H1 (cell line): ENCODE data around the gene ANXA9. TPM values are rescaled to one million over a fixed set of nuclear protein-coding genes. Genes with fewer than 3 reads are reported as not detected.
A peak's percentile ranks its signal among the peaks of the same experiment; 100 is the strongest.

ENCODE experiments used
- CTCF ChIA-PET: fragments of 300-600 bp; sonication (Branson Sonifier 250); formaldehyde crosslinking; loops from one replicate; lab custom pipeline; 2021; ENCODE audit not compliant: partially characterized antibody; lab: Charles Lee
- POLR2A ChIA-PET: fragments of 300-600 bp; sonication (Branson Sonifier 250); formaldehyde crosslinking; loops from one replicate; lab custom pipeline; 2021; ENCODE audit warnings: inconsistent platforms; ENCODE audit not compliant: partially characterized antibody; lab: Charles Lee
- DNase-seq, 2 experiments: peaks; one replicate each; pipeline versions ENCODE4 v3.0.0 to v3.0.0-alpha.2; 2010 to 2022; ENCODE audit warnings: low spot score in 2 of 2, low read depth in 1 of 2, mixed read lengths in 1 of 2
- FAIRE-seq: peaks from 2 replicates; lab custom pipeline; 2011; peaks lifted over from hg19 to GRCh38; lab: Jason Lieb, UNC
- H2AFZ ChIP-seq: 2 replicates; pipeline ENCODE4 v1.8.1; 2012; ENCODE audit warnings: low read length, inconsistent platforms
- H2AK5ac ChIP-seq: 2 replicates; pipeline ENCODE4 v1.6.1; 2013; ENCODE audit warnings: low read depth, low read length
- H2BK120ac ChIP-seq: replicated peaks from 2 replicates; pipeline ENCODE3; 2013; ENCODE audit warnings: low read depth, low read length, inconsistent platforms
- H2BK12ac ChIP-seq: 2 replicates; pipeline ENCODE4 v1.6.1; 2013; ENCODE audit warnings: low read depth, low read length
- H2BK15ac ChIP-seq: 2 replicates; pipeline ENCODE4 v1.6.1; 2013; ENCODE audit warnings: low read length
- H2BK20ac ChIP-seq: 2 replicates; pipeline ENCODE4 v1.6.1; 2013; ENCODE audit warnings: low read length
- H2BK5ac ChIP-seq: 2 replicates; pipeline ENCODE4 v1.6.1; 2013; ENCODE audit warnings: low read depth, low read length
- H3K14ac ChIP-seq: 2 replicates; pipeline ENCODE4 v1.6.1; 2013; ENCODE audit warnings: inconsistent platforms; ENCODE audit not compliant: insufficient read length
- H3K18ac ChIP-seq: 2 replicates; pipeline ENCODE4 v1.6.1; 2013; ENCODE audit warnings: low read length; ENCODE audit errors: extremely low read depth
- H3K23ac ChIP-seq: 2 replicates; pipeline ENCODE4 v1.6.1; 2013; ENCODE audit warnings: inconsistent platforms; ENCODE audit not compliant: insufficient read length
- H3K23me2 ChIP-seq: 2 replicates; pipeline ENCODE4 v1.6.1; 2013; ENCODE audit warnings: low read depth, low read length
- H3K27ac ChIP-seq: 2 replicates; pipeline ENCODE4 v1.6.1; 2011; ENCODE audit warnings: low read depth, low read length, inconsistent platforms
- H3K27me3 ChIP-seq, 4 experiments: replicated peaks in 1 of 4; 1 replicate in 1 of 4; 2 replicates in 3 of 4; pipeline versions ENCODE4 v1.6.1 to v1.8.1; 2011 to 2013; ENCODE audit warnings: low read length in 3 of 4, mild to moderate bottlenecking in 3 of 4, inconsistent platforms in 2 of 4, mixed read lengths in 2 of 4, moderate library complexity in 1 of 4; ENCODE audit not compliant: control insufficient read depth in 3 of 4, insufficient read depth in 3 of 4; ENCODE audit errors: extremely low read depth in 1 of 4
- H3K36me3 ChIP-seq, 4 experiments: 2 replicates each; pipeline versions ENCODE4 v1.6.1 to v1.8.1; 2011 to 2013; ENCODE audit warnings: mild to moderate bottlenecking in 4 of 4, low read length in 3 of 4, moderate library complexity in 2 of 4, control low read depth in 1 of 4, inconsistent platforms in 1 of 4; ENCODE audit not compliant: insufficient read depth in 4 of 4, control insufficient read depth in 2 of 4
- H3K4ac ChIP-seq: replicated peaks from 2 replicates; pipeline ENCODE3; 2013; ENCODE audit warnings: low read length, low read depth, mixed read lengths, inconsistent platforms; ENCODE audit not compliant: insufficient read length
- H3K4me1 ChIP-seq, 4 experiments: replicated peaks in 1 of 4; 1 replicate in 1 of 4; 2 replicates in 3 of 4; pipeline versions ENCODE4 v1.6.1 to v1.8.1; 2011 to 2013; ENCODE audit warnings: low read length in 3 of 4, inconsistent platforms in 2 of 4, mixed read lengths in 1 of 4; ENCODE audit not compliant: insufficient read depth in 4 of 4, control insufficient read depth in 3 of 4
- H3K4me2 ChIP-seq, 2 experiments: 2 replicates each; pipeline versions ENCODE4 v1.6.1 to v1.8.1; 2011 to 2013; ENCODE audit warnings: low read depth in 2 of 2, low read length in 2 of 2, control low read depth in 1 of 2, inconsistent platforms in 1 of 2, mild to moderate bottlenecking in 1 of 2; ENCODE audit not compliant: insufficient read depth in 1 of 2
- H3K4me3 ChIP-seq, 4 experiments: fragments of 200-600, 300-600 bp in 1 of 4; sonication (generic), shearing (Covaris generic), sonication (Bioruptor Twin) in 1 of 4; 2 replicates each; pipeline versions ENCODE4 v1.5.1 to v1.8.1; 2011 to 2016; ENCODE audit warnings: low read length in 4 of 4, low read depth in 3 of 4, control low read depth in 2 of 4, inconsistent platforms in 2 of 4, mild to moderate bottlenecking in 2 of 4, mixed read lengths in 1 of 4, moderate library complexity in 1 of 4; ENCODE audit not compliant: insufficient read depth in 2 of 4; ENCODE audit errors: extremely low read depth in 1 of 4
- H3K56ac ChIP-seq: replicated peaks from 2 replicates; pipeline ENCODE3; 2013; ENCODE audit warnings: low read depth, mild to moderate bottlenecking, mixed read lengths, low read length, inconsistent platforms; ENCODE audit not compliant: insufficient read length
- H3K79me1 ChIP-seq: 2 replicates; pipeline ENCODE4 v1.6.1; 2013; ENCODE audit warnings: low read depth, low read length, control low read depth
- H3K79me2 ChIP-seq, 2 experiments: 2 replicates each; pipeline versions ENCODE4 v1.6.1 to v1.8.1; 2012 to 2013; ENCODE audit warnings: low read length in 2 of 2, mild to moderate bottlenecking in 2 of 2, inconsistent platforms in 1 of 2; ENCODE audit not compliant: insufficient read depth in 2 of 2, control insufficient read depth in 1 of 2
- H3K9ac ChIP-seq, 4 experiments: replicated peaks in 1 of 4; 1 replicate in 1 of 4; 2 replicates in 3 of 4; pipeline versions ENCODE4 v1.6.1 to v1.8.1; 2011 to 2013; ENCODE audit warnings: low read depth in 3 of 4, low read length in 3 of 4, control low read depth in 2 of 4, mild to moderate bottlenecking in 2 of 4, moderate library complexity in 2 of 4, inconsistent platforms in 1 of 4; ENCODE audit errors: extremely low read depth in 1 of 4
- H3K9me3 ChIP-seq, 2 experiments: 2 replicates each; pipeline versions ENCODE4 v1.6.1 to v1.8.1; 2012 to 2013; ENCODE audit warnings: mild to moderate bottlenecking in 2 of 2, moderate library complexity in 2 of 2, control low read depth in 1 of 2, inconsistent platforms in 1 of 2, low read depth in 1 of 2, low read length in 1 of 2, mixed read lengths in 1 of 2; ENCODE audit not compliant: insufficient read depth in 2 of 2
- H4K20me1 ChIP-seq, 2 experiments: replicated peaks in 1 of 2; 2 replicates each; pipeline versions ENCODE3 to v1.8.1; 2011 to 2013; ENCODE audit warnings: inconsistent platforms in 2 of 2, low read length in 2 of 2, mild to moderate bottlenecking in 1 of 2; ENCODE audit not compliant: insufficient read depth in 2 of 2, control insufficient read depth in 1 of 2
- H4K5ac ChIP-seq: 2 replicates; pipeline ENCODE4 v1.6.1; 2013; ENCODE audit warnings: low read length, low read depth, mixed read lengths, inconsistent platforms; ENCODE audit not compliant: insufficient read length
- H4K8ac ChIP-seq: 2 replicates; pipeline ENCODE4 v1.8.0; 2013; ENCODE audit warnings: mild to moderate bottlenecking, moderate library complexity, low read length, inconsistent platforms; ENCODE audit not compliant: insufficient read depth; ENCODE audit errors: extremely low read depth
- H4K91ac ChIP-seq: replicated peaks from 2 replicates; pipeline ENCODE3; 2013; ENCODE audit warnings: low read length, mixed read lengths, inconsistent platforms; ENCODE audit not compliant: insufficient read length
- FOSL1 ChIP-seq: IDR thresholded peaks from 2 replicates; pipeline ENCODE4 v1.6.1; 2011; ENCODE audit warnings: mild to moderate bottlenecking, low read depth, low read length, moderate library complexity; ENCODE audit not compliant: insufficient read depth
- GABPA ChIP-seq: IDR thresholded peaks from 2 replicates; pipeline ENCODE4 v1.6.1; 2011; ENCODE audit warnings: mild to moderate bottlenecking, low read length, moderate library complexity, borderline replicate concordance; ENCODE audit not compliant: insufficient read depth
- NANOG ChIP-seq: IDR thresholded peaks from 2 replicates; pipeline ENCODE4 v1.6.1; 2011; ENCODE audit warnings: low read length, low read depth, mild to moderate bottlenecking, inconsistent platforms; ENCODE audit not compliant: insufficient read depth, poor library complexity, severe bottlenecking
- PHF8 ChIP-seq: fragments of 200-600 bp; sonication (generic); conservative IDR thresholded peaks from 2 replicates; pipeline ENCODE4 v1.7.1; 2012; ENCODE audit warnings: low read depth, mild to moderate bottlenecking, inconsistent platforms, low read length, moderate library complexity
- POLR2AphosphoS5 ChIP-seq: IDR thresholded peaks from 2 replicates; pipeline ENCODE4 v1.6.1; 2011; ENCODE audit warnings: low read depth, low read length
- SIRT6 ChIP-seq: IDR thresholded peaks from one replicate; pipeline ENCODE4 v1.7.1; 2012; ENCODE audit warnings: low read length, inconsistent platforms
- WGBS, 2 experiments: shearing (Covaris generic) in 1 of 2; methylation state at CpG; one replicate each; pipeline versions ENCODE4 v1.1.6 to v1.1.7; 2013 to 2015; ENCODE audit warnings: low lambda C conversion rate in 2 of 2, mixed read lengths in 2 of 2, inconsistent platforms in 1 of 2, low coverage in 1 of 2, missing lambda C conversion rate in 1 of 2; ENCODE audit not compliant: insufficient replicate concordance in 2 of 2, insufficient coverage in 1 of 2, insufficient read length in 1 of 2; ENCODE audit errors: extremely low coverage in 1 of 2, missing lambda C conversion rate in 1 of 2; 5-methylcytosine and 5-hydroxymethylcytosine counted together
- polyA plus RNA-seq, 7 experiments: library from polyadenylated mRNA; depleted of rRNA in 3 of 7; stranded (reverse) in 5 of 7; unstranded in 2 of 7; fragments of >200 nt in 5 of 7; fragments of 200-250 nt in 2 of 7; gene quantifications; 1 replicate in 5 of 7; 2 replicates in 1 of 7; 4 replicates in 1 of 7; pipeline versions ENCODE4 v1.2.1 to v1.2.3, GENCODE V29; 2011 to 2013; ENCODE audit warnings: missing spikeins in 2 of 7, mixed read lengths in 2 of 7
- total RNA-seq: library from RNA; stranded (reverse); fragmentation: NEBNext Ultra II Directional; extraction: Animal tissue kit (Norgen Biotek cat#: 25700); gene quantifications from 2 replicates; pipeline ENCODE4 v1.2.1, GENCODE V29; 2021

The ANXA9 gene
- total and polyA plus RNA-seq, 2 of the 8 experiments (the other 6 are each of a cell fraction or from before 2014, with no cell fraction given): 1.8 to 3.5 TPM

DNA sequence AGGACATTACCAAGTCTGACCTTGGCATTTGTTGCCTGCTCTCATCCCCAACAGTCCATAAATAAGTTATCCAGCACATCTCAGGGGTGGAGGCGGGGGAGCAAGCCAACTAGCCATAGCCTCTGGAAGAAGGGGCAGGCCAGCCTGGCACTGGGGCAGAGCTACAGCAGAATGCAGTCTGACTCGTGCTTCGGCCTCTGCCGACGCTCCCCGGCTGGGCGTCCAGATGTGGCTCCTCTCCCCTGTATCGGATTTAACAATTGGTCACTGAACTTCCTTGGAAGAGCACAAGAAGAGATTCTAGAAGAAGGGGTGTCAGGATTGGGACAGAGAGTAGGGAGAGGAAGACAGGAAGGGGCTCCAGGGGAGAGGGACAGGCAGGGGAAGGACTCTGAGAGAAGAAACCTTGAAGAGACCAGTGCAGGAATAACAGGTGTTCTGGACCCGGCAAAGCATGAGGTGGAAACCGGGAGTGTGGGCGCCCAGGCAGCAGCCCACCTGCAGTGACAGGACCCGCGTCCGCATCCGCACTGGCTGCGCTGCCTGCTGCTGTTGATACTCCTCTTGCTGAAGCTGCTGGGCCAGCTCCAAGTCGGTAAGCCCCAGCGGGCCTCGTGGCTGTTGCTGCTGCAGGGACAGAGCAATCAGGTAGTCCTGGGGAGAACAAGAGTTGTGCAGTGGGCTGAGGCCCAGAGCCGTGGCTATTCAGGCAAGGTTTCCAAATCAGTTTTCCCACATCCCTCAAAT lies 15.2 kb downstream of the ANXA9 start:
- no peak overlapping the region for H3K14ac ChIP-seq
- no peak overlapping the region for H3K4me3 ChIP-seq
- H2BK120ac ChIP-seq: no peak overlapping the region
- no peak overlapping the region for H3K56ac ChIP-seq
- ChIA-PET CTCF (interaction anchor here (1.3 to 7.0 kb wide), 7 partner anchors 8 to 140 kb away, joined by 3 to 183 read pairs (median 19); partner anchors contain the start of genes ANXA9, CERS2 and MINDY1), POLR2A (interaction anchor here (0.6 to 6.3 kb wide), 6 partner anchors 9 to 449 kb away, joined by 3 to 44 read pairs (median 4); partner anchors contain the start of genes ANXA9, CERS2 and MINDY1)
- no peaks in the 10 kb centered on the region for H3K79me1 ChIP-seq
- no peak overlapping the region for H2BK20ac ChIP-seq
- H3K27me3 ChIP-seq: no peaks in the 10 kb centered on the region
- H3K4me1 ChIP-seq: peaks cover 0 to 4% (median 0%) of the 10 kb centered on the region in 4 experiments; a peak in 1 of 7 replicates
- no peak overlapping the region for H3K27ac ChIP-seq
- no peaks in the 10 kb centered on the region for H4K20me1 ChIP-seq
- H3K23ac ChIP-seq: no peak overlapping the region
- no peak overlapping the region for H3K4ac ChIP-seq
- H4K91ac ChIP-seq: no peak overlapping the region
- FAIRE-seq: no peak
- H3K36me3 ChIP-seq: peaks cover 0 to 7% (median 5%) of the 10 kb centered on the region in 4 experiments; a peak in 6 of 8 replicates
- TF ChIP-seq NANOG (no peak), PHF8 (no peak), FOSL1 (no peak), POLR2AphosphoS5 (no peak), SIRT6 (no peak), GABPA (no peak)
- no peaks in the 10 kb centered on the region for H3K9me3 ChIP-seq
- no peak overlapping the region for H4K5ac ChIP-seq
- no peak overlapping the region for H3K4me2 ChIP-seq
- no peak overlapping the region; the same call in 1 of the 2 replicates for H2AK5ac ChIP-seq
- no peak overlapping the region for H2BK5ac ChIP-seq
- no peak overlapping the region for H2BK15ac ChIP-seq
- no peak overlapping the region for H2BK12ac ChIP-seq
- no peaks in the 10 kb centered on the region for H3K79me2 ChIP-seq
- WGBS, 2 experiments: 94% methylated on average over 20 of the region's 20 CpGs; no CpG with 5 or more reads in 1 of the 2 experiments
- H4K8ac ChIP-seq: no peak overlapping the region
- no peak for DNase-seq
- H2AFZ ChIP-seq: no peak overlapping the region
- H3K23me2 ChIP-seq: no peaks in the 10 kb centered on the region
- H3K18ac ChIP-seq: no peak overlapping the region
- peak overlapping the region in 1 of 4 experiments; percentile 18; a peak in 1 of 7 replicates for H3K9ac ChIP-seq
